Duodenal mucosa (tissue), 2 donors: ENCODE results near the gene PDILT.

Experiments
- H3K27ac ChIP-seq: one replicate; pipeline ENCODE4 v1.7.0; 2013; ENCODE audit warnings: low read depth, low read length
- H3K27me3 ChIP-seq, 2 donors: one replicate each; pipeline ENCODE4 v1.7.0; 2013; ENCODE audit warnings: low read length in 2 of 2, control low read depth in 1 of 2; ENCODE audit not compliant: insufficient read depth in 2 of 2, control insufficient read depth in 1 of 2
- H3K36me3 ChIP-seq, 2 donors: one replicate each; pipeline ENCODE4 v1.7.0; 2013; ENCODE audit warnings: low read length in 2 of 2, control low read depth in 1 of 2; ENCODE audit not compliant: insufficient read depth in 2 of 2, control insufficient read depth in 1 of 2
- H3K4me1 ChIP-seq, 2 donors: one replicate each; pipeline ENCODE4 v1.7.0; 2013; ENCODE audit warnings: low read length in 2 of 2, control low read depth in 1 of 2; ENCODE audit not compliant: insufficient read depth in 2 of 2, control insufficient read depth in 1 of 2
- H3K4me3 ChIP-seq, 2 donors: one replicate each; pipeline ENCODE4 v1.7.0; 2013; ENCODE audit warnings: low read length in 2 of 2, low read depth in 1 of 2
- H3K9ac ChIP-seq, 2 donors: one replicate each; pipeline ENCODE4 v1.7.0; 2013; ENCODE audit warnings: low read length in 2 of 2, low read depth in 1 of 2
- H3K9me3 ChIP-seq, 2 donors: one replicate each; pipeline ENCODE4 v1.7.0; 2013; ENCODE audit warnings: low read length in 2 of 2, control low read depth in 1 of 2; ENCODE audit not compliant: control insufficient read depth in 1 of 2

The PDILT gene

GRCh38 chr16:20347666-20348364, 56.7 kb downstream of the PDILT start:
- H3K27me3 ChIP-seq, result no peaks in the 10 kb centered on the region
- H3K9ac ChIP-seq, result no peak overlapping the region
- no peaks in the 10 kb centered on the region for H3K9me3 ChIP-seq
- H3K4me1 ChIP-seq, result peaks cover 0 to 6% of the 10 kb centered on the region in 2 donors
- H3K27ac ChIP-seq, result no peak overlapping the region
- H3K36me3 ChIP-seq, result no peaks in the 10 kb centered on the region
- H3K4me3 ChIP-seq, result no peak overlapping the region

GRCh38 chr16:20344611-20345010, 59.9 kb downstream of the PDILT start:
- Histone ChIP-seq H3K9me3 (no peaks in the 10 kb centered on the region), H3K4me3 (no peak overlapping the region), H3K9ac (no peak overlapping the region), H3K27ac (no peak overlapping the region), H3K36me3 (no peaks in the 10 kb centered on the region), H3K27me3 (no peaks in the 10 kb centered on the region), H3K4me1 (peaks cover 0 to 6% of the 10 kb centered on the region in 2 donors)

GRCh38 chr16:20339744-20340143, 64.8 kb downstream of the PDILT start:
- Histone ChIP-seq H3K27me3 (no peaks in the 10 kb centered on the region), H3K4me1 (no peaks in the 10 kb centered on the region), H3K36me3 (no peaks in the 10 kb centered on the region), H3K4me3 (no peak overlapping the region), H3K27ac (no peak overlapping the region), H3K9me3 (no peaks in the 10 kb centered on the region), H3K9ac (no peak overlapping the region)

GRCh38 chr16:20336955-20337354, 67.6 kb downstream of the PDILT start:
- H3K27ac ChIP-seq, result no peak overlapping the region
- H3K27me3 ChIP-seq, result no peaks in the 10 kb centered on the region
- H3K4me1 ChIP-seq, result no peaks in the 10 kb centered on the region
- H3K4me3 ChIP-seq, result no peak overlapping the region
- H3K36me3 ChIP-seq, result no peaks in the 10 kb centered on the region
- H3K9ac ChIP-seq, result no peak overlapping the region
- no peaks in the 10 kb centered on the region for H3K9me3 ChIP-seq

GRCh38 chr16:20334396-20334795, 70.1 kb downstream of the PDILT start:
- Histone ChIP-seq H3K36me3 (no peaks in the 10 kb centered on the region), H3K9me3 (no peaks in the 10 kb centered on the region), H3K27ac (no peak overlapping the region), H3K4me3 (no peak overlapping the region), H3K4me1 (no peaks in the 10 kb centered on the region), H3K27me3 (no peaks in the 10 kb centered on the region), H3K9ac (no peak overlapping the region)

GRCh38 chr16:20333120-20333519, 71.4 kb downstream of the PDILT start:
- Histone ChIP-seq H3K4me3 (no peak overlapping the region), H3K9me3 (no peaks in the 10 kb centered on the region), H3K27ac (no peak overlapping the region), H3K9ac (no peak overlapping the region), H3K27me3 (no peaks in the 10 kb centered on the region), H3K36me3 (no peaks in the 10 kb centered on the region), H3K4me1 (no peaks in the 10 kb centered on the region)

- Histone ChIP-seq H3K4me3 (no peak overlapping the region), H3K9ac (no peak overlapping the region), H3K36me3 (no peaks in the 10 kb centered on the region), H3K9me3 (no peaks in the 10 kb centered on the region), H3K27ac (no peak overlapping the region), H3K27me3 (no peaks in the 10 kb centered on the region), H3K4me1 (no peaks in the 10 kb centered on the region)
These were observed 72.1 kb downstream of the PDILT start for GRCh38 chr16:20332411-20332810.

- Histone ChIP-seq H3K27me3 (no peaks in the 10 kb centered on the region), H3K4me1 (peaks cover 5% of the 10 kb centered on the region in 2 donors), H3K27ac (no peak overlapping the region)
These were observed 72.9 kb downstream of the PDILT start for GRCh38 chr16:20331635-20332034.

GRCh38 chr16:20329392-20330138, 75.0 kb downstream of the PDILT start:
- H3K9me3 ChIP-seq, result no peaks in the 10 kb centered on the region
- H3K4me1 ChIP-seq, result peaks cover 11 to 13% of the 10 kb centered on the region in 2 donors
- H3K4me3 ChIP-seq, result no peak overlapping the region
- no peak overlapping the region for H3K9ac ChIP-seq
- no peaks in the 10 kb centered on the region for H3K27me3 ChIP-seq
- H3K36me3 ChIP-seq, result no peaks in the 10 kb centered on the region
- no peak overlapping the region for H3K27ac ChIP-seq

More at GRCh38 chr16:20331635-20332034, 72.9 kb downstream of the PDILT start:
- H3K36me3 ChIP-seq, result no peaks in the 10 kb centered on the region
- no peak overlapping the region for H3K9ac ChIP-seq
- H3K9me3 ChIP-seq, result no peaks in the 10 kb centered on the region
- no peak overlapping the region for H3K4me3 ChIP-seq

GRCh38 chr16:20327444-20328041, 77.0 kb downstream of the PDILT start, which contains the start of gene GP2:
TSS of gene GP2 (minus strand) at chr16:20327513. CDS start at chr16:20326431, 1,082 bp downstream.
- H3K4me3 ChIP-seq, result peak within 1 kb of the TSS in 1 of 2 donors; percentile 29
- H3K9me3 ChIP-seq, result no peaks in the 10 kb centered on the region
- H3K27me3 ChIP-seq, result no peaks in the 10 kb centered on the region
- H3K27ac ChIP-seq, result no peak within 1 kb of the TSS
- no peaks in the 10 kb centered on the region for H3K36me3 ChIP-seq
- H3K4me1 ChIP-seq, result peaks cover 11 to 13% of the 10 kb centered on the region in 2 donors
- no peak within 1 kb of the TSS for H3K9ac ChIP-seq
